Globus pallidus (tissue), 1 donor: Measurements from ENCODE around the gene LRRC2.
A peak's percentile ranks its signal among the peaks of the same experiment; 100 is the strongest.
"Not testable (repeated sequence)": the region's sequence is repeated elsewhere in the genome, so short reads cannot be mapped to it uniquely, and the experiment has no call there.

ENCODE experiments used
- DNase-seq: peaks from one replicate; pipeline ENCODE4 v3.0.0-alpha.2; 2015; ENCODE audit warnings: low spot score

The LRRC2 gene

GRCh38 chr3:46497556-46498265 lies 68.4 kb downstream of the LRRC2 start, which contains the start of gene RTP3:
Gene RTP3, plus strand, starts transcription at chr3:46497976. Its CDS starts 87 bp downstream, at chr3:46498063.
- no peak for DNase-seq

- DNase-seq, result no peak
Observed at GRCh38 chr3:46496746-46497555, 69.2 kb downstream of the LRRC2 start.

GRCh38 chr3:46495901-46496456 lies 70.1 kb downstream of the LRRC2 start:
- no peak for DNase-seq

GRCh38 chr3:46494491-46494890 lies 71.6 kb downstream of the LRRC2 start:
- not testable (repeated sequence) for DNase-seq

- no peak for DNase-seq
Observed at GRCh38 chr3:46492890-46493547, 73.1 kb downstream of the LRRC2 start.

GRCh38 chr3:46491089-46492070 lies 74.7 kb downstream of the LRRC2 start:
- DNase-seq, result no peak

- DNase-seq, result no peak
Observed at GRCh38 chr3:46490338-46491084, 75.6 kb downstream of the LRRC2 start.

- DNase-seq, result no peak
Observed at GRCh38 chr3:46489875-46490274, 76.2 kb downstream of the LRRC2 start.

- no peak for DNase-seq
Observed at GRCh38 chr3:46489381-46489780, 76.7 kb downstream of the LRRC2 start.

- DNase-seq, result peak; percentile 84
Observed at GRCh38 chr3:46488735-46489361, 77.3 kb downstream of the LRRC2 start.

GRCh38 chr3:46485779-46486175 lies 80.3 kb downstream of the LRRC2 start:
- no peak for DNase-seq

- no peak for DNase-seq
Observed at GRCh38 chr3:46484911-46485778, 81.0 kb downstream of the LRRC2 start.

GRCh38 chr3:46484388-46484787 lies 81.7 kb downstream of the LRRC2 start:
- no peak for DNase-seq

- DNase-seq, result no peak
Observed at GRCh38 chr3:46483825-46484224, 82.3 kb downstream of the LRRC2 start.

GRCh38 chr3:46482632-46483350 lies 83.3 kb downstream of the LRRC2 start:
- no peak for DNase-seq

- DNase-seq, result no peak
Observed at GRCh38 chr3:46481636-46482035, 84.5 kb downstream of the LRRC2 start.

GRCh38 chr3:46480491-46481195 lies 85.5 kb downstream of the LRRC2 start:
- peak; percentile 80 for DNase-seq

- no peak for DNase-seq
Observed at GRCh38 chr3:46479696-46480095, 86.4 kb downstream of the LRRC2 start.
